ENCODE measurements around the gene DEPDC1B. TPM values are rescaled to one million over a fixed set of nuclear protein-coding genes. Genes with fewer than 3 reads are reported as not detected.
"Not testable (repeated sequence)": the region's sequence is repeated elsewhere in the genome, so short reads cannot be mapped to it uniquely, and the experiment has no call there.

The DEPDC1B gene, protein sequence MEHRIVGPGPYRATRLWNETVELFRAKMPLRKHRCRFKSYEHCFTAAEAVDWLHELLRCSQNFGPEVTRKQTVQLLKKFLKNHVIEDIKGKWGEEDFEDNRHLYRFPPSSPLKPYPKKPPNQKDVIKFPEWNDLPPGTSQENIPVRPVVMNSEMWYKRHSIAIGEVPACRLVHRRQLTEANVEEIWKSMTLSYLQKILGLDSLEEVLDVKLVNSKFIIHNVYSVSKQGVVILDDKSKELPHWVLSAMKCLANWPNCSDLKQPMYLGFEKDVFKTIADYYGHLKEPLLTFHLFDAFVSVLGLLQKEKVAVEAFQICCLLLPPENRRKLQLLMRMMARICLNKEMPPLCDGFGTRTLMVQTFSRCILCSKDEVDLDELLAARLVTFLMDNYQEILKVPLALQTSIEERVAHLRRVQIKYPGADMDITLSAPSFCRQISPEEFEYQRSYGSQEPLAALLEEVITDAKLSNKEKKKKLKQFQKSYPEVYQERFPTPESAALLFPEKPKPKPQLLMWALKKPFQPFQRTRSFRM
- total RNA-seq, result 19.6 and 21.2 TPM in 2 replicates

DNA sequence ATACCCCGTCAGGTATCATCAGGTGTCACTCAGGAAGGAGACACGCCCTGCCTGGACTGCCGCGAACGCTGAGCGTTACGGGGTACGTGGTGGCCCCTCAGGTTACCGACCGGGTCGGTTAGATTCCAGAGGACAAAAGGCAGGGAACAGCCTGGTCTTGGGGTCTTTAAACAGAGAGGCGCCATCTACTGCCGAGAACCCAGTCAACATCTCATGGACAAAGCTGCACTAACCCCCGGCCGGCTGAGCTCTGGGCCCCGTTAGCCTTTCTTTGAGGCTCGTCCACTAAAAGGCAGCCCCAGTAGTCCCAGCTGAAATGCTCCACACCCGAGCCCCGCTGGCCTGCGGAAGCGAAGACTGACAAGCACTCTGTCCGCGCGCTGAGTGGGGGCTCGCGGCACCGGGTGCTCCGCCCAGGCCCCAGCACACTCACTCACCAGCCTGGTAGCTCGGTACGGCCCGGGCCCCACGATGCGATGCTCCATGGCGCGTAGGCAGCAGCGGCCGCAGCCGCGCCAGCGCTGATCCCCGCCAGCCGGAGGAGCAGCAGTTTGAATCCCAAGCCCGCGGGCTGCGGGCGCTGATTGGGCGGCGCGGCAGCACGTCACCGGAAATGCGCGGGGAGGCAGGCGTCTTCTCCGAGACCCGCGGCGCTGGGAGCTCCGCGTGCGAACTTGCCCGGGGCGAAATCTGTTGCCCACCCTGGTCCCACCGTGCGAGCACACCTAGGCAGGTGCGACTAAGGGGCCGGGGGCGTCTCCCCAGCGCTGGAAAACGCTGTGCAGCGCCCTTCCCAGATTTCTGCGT is at the start of gene DEPDC1B:
Gene DEPDC1B (minus strand): TSS at position 558 of the 807 bp plus-strand sequence. CDS start 73 bp downstream, at position 485.
- Mint-ChIP-seq H3K27me3 (ENCODE audit: insufficient read depth) (peaks cover 18% of the 10 kb centered on the region), H3K4me1 (ENCODE audit: low read depth) (peaks cover 37% of the 10 kb centered on the region)
- intact Hi-C loops (cut with micrococcal nuclease), result loop anchor here (1.0 to 5.0 kb wide), 8 partner anchors 23 to 1713 kb away; partner anchors contain the start of genes ELOVL7, ERCC8, IPO11 and NDUFAF2

DNA sequence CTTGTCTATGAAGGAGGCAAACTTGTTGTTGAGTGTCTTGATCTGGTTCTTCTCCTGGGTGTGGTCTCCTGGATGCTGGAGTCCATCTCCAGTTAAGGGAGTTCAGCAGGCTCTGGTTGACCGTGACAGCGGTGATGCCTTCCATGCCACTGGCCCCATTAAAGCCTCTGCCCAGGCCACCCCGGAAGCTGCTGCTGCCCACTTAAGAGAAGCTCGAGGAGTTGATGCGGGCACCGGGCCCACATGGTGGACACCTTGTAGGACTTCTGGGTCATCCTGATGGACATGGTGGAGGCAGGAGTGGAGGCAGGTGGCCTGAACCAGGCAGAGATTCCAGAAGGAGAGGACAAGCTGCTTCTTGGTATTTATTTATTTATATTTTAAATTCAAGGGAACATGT is 44.7 kb upstream of the DEPDC1B start:
- H3K27me3 Mint-ChIP-seq (ENCODE audit: insufficient read depth), result no peaks in the 10 kb centered on the region
- H3K9me3 Mint-ChIP-seq, result peaks cover 11% of the 10 kb centered on the region
- H3K4me3 Mint-ChIP-seq, result no peak overlapping the region
- H3K27ac Mint-ChIP-seq, result no peak overlapping the region
- no peak for DNase-seq (ENCODE audit: low spot score)
- H3K4me1 Mint-ChIP-seq (ENCODE audit: low read depth), result no peaks in the 10 kb centered on the region
- no peaks in the 10 kb centered on the region for H3K36me3 Mint-ChIP-seq (ENCODE audit: low read depth)
- intact Hi-C loops (cut with micrococcal nuclease), result no loop called here

More for the DNA sequence above, at the start of gene DEPDC1B:
- DNase-seq (ENCODE audit: low spot score), result peak; percentile 87
- H3K4me3 Mint-ChIP-seq, result peak within 1 kb of the TSS; percentile 96
- H3K36me3 Mint-ChIP-seq (ENCODE audit: low read depth), result peaks cover 12% of the 10 kb centered on the region
- H3K9me3 Mint-ChIP-seq, result no peaks in the 10 kb centered on the region
- peak within 1 kb of the TSS; percentile 93 for H3K27ac Mint-ChIP-seq

DNA sequence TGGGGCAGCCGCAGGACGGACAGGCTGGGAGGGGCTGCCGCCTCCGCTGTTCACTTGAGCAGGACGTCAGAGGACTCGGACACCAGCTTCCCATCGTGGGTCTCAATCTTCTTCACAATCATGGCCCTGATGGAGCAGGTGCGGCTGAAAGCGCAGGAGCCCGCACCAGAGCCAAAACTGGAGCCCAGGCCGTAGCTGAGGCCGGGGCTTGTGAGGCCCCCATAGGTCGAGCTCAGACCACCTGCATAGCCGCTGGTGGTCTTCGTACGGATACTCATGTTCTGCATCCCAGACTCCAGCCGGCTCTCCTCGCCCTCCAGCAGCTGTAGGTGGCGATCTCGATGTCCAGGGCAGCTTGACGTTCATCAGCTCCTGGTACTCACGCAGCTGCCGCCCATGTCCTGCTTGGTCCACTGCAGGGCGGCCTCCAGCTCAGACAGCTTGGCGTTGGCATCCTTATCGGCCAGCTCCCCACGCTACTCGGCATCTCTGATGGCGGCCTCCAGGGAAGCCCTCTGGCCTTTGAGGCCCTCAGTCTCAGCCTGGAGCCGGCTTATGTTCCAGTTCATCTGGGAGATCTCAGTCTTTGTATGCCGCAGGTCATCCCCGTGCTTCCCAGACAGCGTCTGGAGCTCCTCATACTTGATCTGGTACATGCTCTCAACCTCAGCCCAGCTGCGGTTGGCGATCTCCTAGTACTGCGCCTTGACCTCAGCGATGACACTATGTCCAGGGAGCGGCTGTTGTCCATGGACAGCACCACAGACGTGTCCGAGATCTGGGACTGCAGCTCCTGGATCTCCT is 43.7 kb upstream of the DEPDC1B start:
- Mint-ChIP-seq H3K27me3 (ENCODE audit: insufficient read depth) (no peaks in the 10 kb centered on the region), H3K27ac (no peak overlapping the region)
- intact Hi-C loops (cut with micrococcal nuclease), result no loop called here

DNA sequence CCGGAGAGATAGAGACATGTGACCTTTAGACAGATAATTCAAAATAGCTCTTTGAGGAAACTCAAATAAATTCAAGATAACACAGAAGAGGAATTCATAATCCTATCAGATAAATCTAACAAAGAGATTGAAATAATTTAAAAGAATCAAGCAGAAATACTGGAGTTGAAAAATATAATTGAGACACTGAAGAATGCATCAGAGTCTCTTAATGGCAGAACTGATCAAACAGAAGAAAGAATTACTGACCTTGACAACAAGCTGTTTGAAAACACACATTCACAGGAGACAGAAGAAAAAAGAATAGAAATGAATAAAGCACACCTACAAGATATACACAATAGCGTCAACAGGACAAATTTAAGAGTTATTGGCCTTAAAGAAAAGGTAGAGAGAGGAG is 40.4 kb upstream of the DEPDC1B start:
- no peak overlapping the region for H3K27ac Mint-ChIP-seq
- H3K36me3 Mint-ChIP-seq (ENCODE audit: low read depth), result no peaks in the 10 kb centered on the region
- no peaks in the 10 kb centered on the region for H3K4me1 Mint-ChIP-seq (ENCODE audit: low read depth)
- intact Hi-C loops (cut with micrococcal nuclease), result no loop called here
- no peak overlapping the region for H3K4me3 Mint-ChIP-seq
- H3K27me3 Mint-ChIP-seq (ENCODE audit: insufficient read depth), result no peaks in the 10 kb centered on the region
- peaks cover 11% of the 10 kb centered on the region for H3K9me3 Mint-ChIP-seq
- no peak for DNase-seq (ENCODE audit: low spot score)

More for the DNA sequence above, 43.7 kb upstream of the DEPDC1B start:
- Mint-ChIP-seq H3K4me1 (ENCODE audit: low read depth) (no peaks in the 10 kb centered on the region), H3K9me3 (peaks cover 11% of the 10 kb centered on the region), H3K4me3 (no peak overlapping the region), H3K36me3 (ENCODE audit: low read depth) (no peaks in the 10 kb centered on the region)
- DNase-seq (ENCODE audit: low spot score), result no peak

DNA sequence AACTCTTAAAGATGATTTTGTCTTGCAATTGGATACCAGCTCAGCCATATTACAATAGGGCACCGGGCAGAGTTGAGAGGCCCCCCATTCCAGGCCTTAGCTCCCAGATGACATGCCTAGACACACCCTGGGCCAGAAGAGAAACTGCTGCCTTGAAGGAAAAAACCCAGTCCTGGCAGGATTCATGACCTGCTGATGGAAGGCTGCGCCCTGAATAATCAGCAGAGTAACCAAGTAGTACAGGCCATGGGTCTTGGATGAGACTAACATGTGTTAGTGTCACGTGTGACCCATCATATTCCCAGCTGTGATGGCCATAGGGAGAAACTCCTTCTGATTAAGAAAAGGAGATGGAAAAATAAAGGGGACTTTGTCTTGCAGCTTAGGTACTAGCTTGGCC is 39.0 kb upstream of the DEPDC1B start:
- intact Hi-C loops (cut with micrococcal nuclease), result no loop called here
- Mint-ChIP-seq H3K27me3 (ENCODE audit: insufficient read depth) (peaks cover 2% of the 10 kb centered on the region), H3K4me3 (no peak overlapping the region), H3K9me3 (peaks cover 11% of the 10 kb centered on the region), H3K4me1 (ENCODE audit: low read depth) (no peaks in the 10 kb centered on the region), H3K27ac (no peak overlapping the region), H3K36me3 (ENCODE audit: low read depth) (no peaks in the 10 kb centered on the region)
- DNase-seq (ENCODE audit: low spot score), result no peak

DNA sequence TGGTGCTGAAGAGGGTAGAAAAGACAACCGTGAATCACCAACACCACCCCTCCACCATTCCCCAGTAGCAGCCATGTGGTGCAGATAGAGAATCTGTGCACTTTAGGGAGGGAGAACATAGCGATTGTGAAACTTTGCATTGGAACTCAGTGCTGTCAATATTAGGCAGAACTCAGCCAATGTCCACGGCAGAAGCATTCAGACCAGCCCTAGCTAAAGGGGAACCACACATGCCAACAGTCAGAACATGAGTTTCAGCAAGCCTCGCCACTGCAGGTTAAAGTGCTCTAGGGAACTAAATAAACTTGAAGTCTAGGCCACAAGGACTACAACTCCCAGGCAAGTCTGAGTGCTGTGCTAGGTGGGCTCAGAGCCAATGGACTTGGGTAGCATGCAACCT is 38.5 kb upstream of the DEPDC1B start:
- no peak for DNase-seq (ENCODE audit: low spot score)
- Mint-ChIP-seq H3K4me1 (ENCODE audit: low read depth) (no peaks in the 10 kb centered on the region), H3K36me3 (ENCODE audit: low read depth) (no peaks in the 10 kb centered on the region), H3K27ac (no peak overlapping the region), H3K9me3 (peaks cover 11% of the 10 kb centered on the region), H3K27me3 (ENCODE audit: insufficient read depth) (peaks cover 2% of the 10 kb centered on the region), H3K4me3 (no peak overlapping the region)
- intact Hi-C loops (cut with micrococcal nuclease), result no loop called here

DNA sequence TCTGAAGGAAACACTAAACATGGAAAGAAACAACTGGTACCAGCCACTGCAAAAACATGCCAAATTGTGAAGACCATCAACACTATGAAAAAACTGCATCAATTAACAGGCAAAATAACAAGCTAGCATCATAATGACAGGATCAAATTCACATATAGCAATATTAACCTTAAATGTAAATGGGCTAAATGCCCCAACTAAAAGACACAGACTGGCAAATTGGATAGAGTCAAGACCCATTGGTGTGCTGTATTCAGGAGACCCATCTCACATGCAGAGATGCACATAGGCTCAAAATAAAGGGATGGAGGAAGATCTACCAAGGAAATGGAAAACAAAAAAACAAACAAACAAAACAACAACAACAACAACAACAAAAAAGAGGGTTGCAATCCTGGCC is 30.9 kb upstream of the DEPDC1B start:
- H3K27ac Mint-ChIP-seq; DNase-seq (ENCODE audit: low spot score); intact Hi-C loops (cut with micrococcal nuclease); H3K36me3 Mint-ChIP-seq (ENCODE audit: low read depth); H3K4me1 Mint-ChIP-seq (ENCODE audit: low read depth); H3K4me3 Mint-ChIP-seq; H3K27me3 Mint-ChIP-seq (ENCODE audit: insufficient read depth); H3K9me3 Mint-ChIP-seq: not testable (repeated sequence)

DNA sequence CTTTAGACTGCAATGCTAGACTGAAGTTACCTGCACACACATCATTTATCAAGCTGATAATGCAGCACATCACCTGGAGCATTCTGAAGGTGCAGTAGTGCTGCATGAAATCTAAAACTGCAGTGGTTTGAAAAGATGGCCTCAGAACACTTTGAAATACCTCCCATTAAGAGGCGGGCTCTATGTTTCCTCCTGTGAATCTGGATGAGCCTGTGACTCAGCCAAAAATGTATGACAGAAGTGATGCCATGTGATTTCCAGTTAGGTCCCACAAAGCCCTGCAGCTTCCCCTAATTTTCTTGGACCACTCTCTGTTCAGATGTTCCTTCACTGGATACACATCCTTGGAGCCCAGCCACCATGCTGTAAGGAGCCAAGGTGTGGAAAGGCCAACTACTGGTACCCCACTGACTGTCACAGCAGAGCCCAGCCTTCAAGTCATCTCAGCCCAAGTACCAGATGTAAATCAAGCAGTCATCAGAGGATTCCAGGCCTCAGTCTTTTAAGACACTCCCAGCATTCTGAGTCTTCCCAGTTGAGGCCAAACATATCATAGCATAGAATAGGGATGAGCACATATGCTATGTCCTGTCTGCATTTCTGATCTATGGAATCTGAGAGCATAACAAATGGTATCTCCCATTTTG is 27.2 kb upstream of the DEPDC1B start:
- intact Hi-C loops (cut with micrococcal nuclease), result no loop called here
- Mint-ChIP-seq H3K4me1 (ENCODE audit: low read depth) (no peaks in the 10 kb centered on the region), H3K4me3 (no peak overlapping the region), H3K9me3 (no peaks in the 10 kb centered on the region), H3K36me3 (ENCODE audit: low read depth) (no peaks in the 10 kb centered on the region), H3K27ac (no peak overlapping the region), H3K27me3 (ENCODE audit: insufficient read depth) (peaks cover 8% of the 10 kb centered on the region)
- DNase-seq (ENCODE audit: low spot score), result no peak

DNA sequence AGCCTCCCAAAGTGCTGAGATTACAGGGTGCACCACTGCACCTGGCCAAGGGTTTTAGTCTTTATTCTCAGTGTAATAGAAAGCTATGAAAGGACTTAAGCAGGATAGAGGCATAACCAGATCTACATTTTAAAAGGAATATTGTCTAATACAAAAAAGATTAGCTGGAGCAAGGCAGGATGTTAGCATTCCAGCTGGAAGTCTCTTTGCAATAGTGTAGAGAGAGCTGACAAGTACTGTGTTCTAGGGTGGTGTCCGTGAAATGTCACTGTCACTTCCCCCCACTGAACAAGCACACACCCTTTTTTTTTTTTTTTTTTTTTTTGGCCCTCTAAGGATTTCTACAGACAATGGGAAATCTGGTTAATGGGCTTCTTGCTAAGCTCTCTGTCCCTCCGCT is 24.2 kb upstream of the DEPDC1B start:
- H3K9me3 Mint-ChIP-seq, result no peaks in the 10 kb centered on the region
- intact Hi-C loops (cut with micrococcal nuclease), result no loop called here
- no peaks in the 10 kb centered on the region for H3K4me1 Mint-ChIP-seq (ENCODE audit: low read depth)
- no peaks in the 10 kb centered on the region for H3K36me3 Mint-ChIP-seq (ENCODE audit: low read depth)
- no peak for DNase-seq (ENCODE audit: low spot score)
- H3K27ac Mint-ChIP-seq, result no peak overlapping the region
- H3K4me3 Mint-ChIP-seq, result no peak overlapping the region
- H3K27me3 Mint-ChIP-seq (ENCODE audit: insufficient read depth), result peaks cover 7% of the 10 kb centered on the region

DNA sequence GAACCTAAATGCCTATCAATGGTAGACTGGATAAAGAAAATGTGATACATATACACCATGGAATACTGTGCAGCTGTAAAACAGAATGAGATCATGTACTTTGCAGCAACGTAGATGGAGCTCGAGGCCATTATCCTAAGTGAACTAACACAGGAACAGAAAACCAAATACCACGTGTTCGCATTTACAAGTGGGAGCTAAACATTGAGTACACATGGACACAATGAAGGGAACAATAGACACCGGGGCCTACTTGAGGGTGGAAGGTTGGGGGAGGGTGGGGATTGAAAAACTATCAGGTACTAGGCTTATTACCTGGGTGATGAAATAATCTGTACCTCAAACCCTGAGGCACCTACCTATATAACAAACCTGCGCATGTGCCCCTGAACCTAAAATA is 22.4 kb upstream of the DEPDC1B start:
- Mint-ChIP-seq H3K27ac (no peak overlapping the region), H3K9me3 (peaks cover 3% of the 10 kb centered on the region)

DNA sequence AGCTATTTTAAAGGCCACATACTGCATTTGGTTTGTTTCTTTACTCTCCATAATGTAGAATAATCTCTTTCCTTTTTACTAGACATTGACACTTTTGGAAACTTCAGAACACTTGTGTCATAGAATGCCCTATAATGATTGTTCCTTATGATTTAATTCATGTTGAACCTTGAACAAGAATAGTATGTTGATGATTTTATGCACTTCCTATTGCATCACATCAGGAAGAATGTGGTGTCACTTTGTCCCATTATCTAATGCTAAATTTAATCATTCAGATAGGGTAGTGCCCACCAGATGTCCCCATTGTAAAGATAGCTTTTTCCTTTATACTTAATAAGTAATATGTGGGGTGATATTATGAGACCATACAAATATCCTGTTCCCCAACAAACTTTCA is 19.4 kb upstream of the DEPDC1B start:
- DNase-seq (ENCODE audit: low spot score), result no peak
- Mint-ChIP-seq H3K4me3 (no peak overlapping the region), H3K36me3 (ENCODE audit: low read depth) (no peaks in the 10 kb centered on the region), H3K4me1 (ENCODE audit: low read depth) (no peaks in the 10 kb centered on the region), H3K27me3 (ENCODE audit: insufficient read depth) (peaks cover 9% of the 10 kb centered on the region), H3K9me3 (peaks cover 13% of the 10 kb centered on the region), H3K27ac (no peak overlapping the region)
- intact Hi-C loops (cut with micrococcal nuclease), result no loop called here

More for the DNA sequence above, 22.4 kb upstream of the DEPDC1B start:
- intact Hi-C loops (cut with micrococcal nuclease), result no loop called here
- Mint-ChIP-seq H3K4me3 (no peak overlapping the region), H3K36me3 (ENCODE audit: low read depth) (no peaks in the 10 kb centered on the region), H3K4me1 (ENCODE audit: low read depth) (no peaks in the 10 kb centered on the region), H3K27me3 (ENCODE audit: insufficient read depth) (peaks cover 7% of the 10 kb centered on the region)
- DNase-seq (ENCODE audit: low spot score), result no peak

Data from activated T-helper 1 cell treated with anti-CD3 and anti-CD28 coated beads, Interleukin-12 subunit alpha, Interleukin-12 subunit beta, Interleukin-2, Interleukin-4 antibody, amounts not matched to agents 30 ng/mL and 10 ng/mL and 1 ng/mL, durations not matched to agents 14 hours and 24 hours and 36 hours (primary cell).